Breast epithelium (tissue), 3 donors: ENCODE results near the gene ACSS2.

Experiments
- CTCF ChIP-seq, 3 donors: fragments of 450-650 bp; IDR thresholded peaks; one replicate each; pipeline ENCODE4 v1.5.1; 2016 to 2017; ENCODE audit warnings: antibody characterized with exemption in 3 of 3, mild to moderate bottlenecking in 3 of 3, moderate library complexity in 3 of 3
- POLR2AphosphoS5 ChIP-seq, 3 donors: sonication (generic); formaldehyde crosslinking; IDR thresholded peaks; one replicate each; pipeline ENCODE4 v1.6.1; 2017; ENCODE audit warnings: antibody characterized with exemption in 3 of 3

GRCh38 chr20:34948030-34948429, 71.6 kb downstream of the ACSS2 start:
- TF ChIP-seq POLR2AphosphoS5 (IDR thresholded peaks at IDR 0.05), result no peak
- no peak for TF ChIP-seq CTCF (IDR thresholded peaks at IDR 0.05)
